MM.1S (cell line): ENCODE results near the gene FAM240A.

Source experiments
- DNase-seq: peaks from one replicate; pipeline ENCODE4 v3.0.0-alpha.2; 2015
- H2AFZ ChIP-seq: fragments of 300-600 bp; sonication (generic); 2 replicates; pipeline ENCODE4 v1.6.0; 2016; ENCODE audit warnings: antibody characterized with exemption, low read length
- H3F3A ChIP-seq: fragments of 300-600 bp; sonication (generic); 2 replicates; pipeline ENCODE4 v1.6.1; 2016; ENCODE audit warnings: mild to moderate bottlenecking, antibody characterized with exemption, low read length, moderate library complexity, mixed read lengths; ENCODE audit not compliant: insufficient read depth
- H3K27ac ChIP-seq: fragments of 300-600 bp; sonication (generic); 2 replicates; pipeline ENCODE4 v1.5.1; 2016; ENCODE audit warnings: mild to moderate bottlenecking, low read length
- H3K27me3 ChIP-seq: fragments of 300-600 bp; sonication (generic); replicated peaks from 2 replicates; pipeline ENCODE4 v1.6.0; 2016; ENCODE audit warnings: low read length; ENCODE audit not compliant: insufficient read depth
- H3K36me3 ChIP-seq: fragments of 300-600 bp; sonication (generic); replicated peaks from 2 replicates; pipeline ENCODE4 v1.6.1; 2016; ENCODE audit warnings: mild to moderate bottlenecking, low read length, mixed read lengths; ENCODE audit not compliant: insufficient read depth
- H3K4me1 ChIP-seq: fragments of 300-600 bp; sonication (generic); 2 replicates; pipeline ENCODE4 v1.6.1; 2016; ENCODE audit warnings: low read length, mixed read lengths
- H3K4me2 ChIP-seq: fragments of 300-600 bp; sonication (generic); 2 replicates; pipeline ENCODE4 v1.6.0; 2016; ENCODE audit warnings: low read depth, low read length
- H3K4me3 ChIP-seq: fragments of 300-600 bp; sonication (generic); 2 replicates; pipeline ENCODE4 v1.5.1; 2016; ENCODE audit warnings: low read length, mixed read lengths
- H3K79me2 ChIP-seq: fragments of 300-600 bp; sonication (generic); 2 replicates; pipeline ENCODE4 v1.6.1; 2016; ENCODE audit warnings: mixed run types, low read length, mixed read lengths
- H3K9ac ChIP-seq: fragments of 300-600 bp; sonication (generic); 2 replicates; pipeline ENCODE4 v1.6.1; 2016; ENCODE audit warnings: low read length, mixed read lengths
- H3K9me2 ChIP-seq: fragments of 300-600 bp; sonication (generic); replicated peaks from 2 replicates; pipeline ENCODE4 v1.6.1; 2016; ENCODE audit warnings: mild to moderate bottlenecking, low read length, mixed read lengths; ENCODE audit not compliant: insufficient read depth
- H3K9me3 ChIP-seq: fragments of 300-600 bp; sonication (generic); replicated peaks from 2 replicates; pipeline ENCODE4 v1.6.1; 2016; ENCODE audit warnings: mild to moderate bottlenecking, low read length, mixed read lengths; ENCODE audit not compliant: insufficient read depth
- H4K20me1 ChIP-seq: fragments of 300-600 bp; sonication (generic); 2 replicates; pipeline ENCODE4 v1.6.1; 2016; ENCODE audit warnings: mild to moderate bottlenecking, low read length, moderate library complexity, mixed read lengths; ENCODE audit not compliant: insufficient read depth
- CTCF ChIP-seq: fragments of 300-600 bp; sonication (generic); IDR thresholded peaks from 2 replicates; pipeline ENCODE4 v1.5.1; 2016; ENCODE audit warnings: antibody characterized with exemption, low read length, mixed read lengths
- EZH2 ChIP-seq: fragments of 300-600 bp; sonication (generic); optimal IDR thresholded peaks from 2 replicates; pipeline ENCODE3; 2017; ENCODE audit warnings: low read depth, mild to moderate bottlenecking, antibody characterized with exemption, low read length, mixed read lengths
- EZH2phosphoT487 ChIP-seq: fragments of 300-600 bp; sonication (generic); IDR thresholded peaks from 2 replicates; pipeline ENCODE4 v1.6.1; 2018; ENCODE audit warnings: antibody characterized with exemption, low read length

The FAM240A gene

GRCh38 chr3:46668591-46668990 lies 56.3 kb downstream of the FAM240A start:
- no peak for DNase-seq
- H3K9me2 ChIP-seq, result no peaks in the 10 kb centered on the region
- no peaks in the 10 kb centered on the region for H3K27me3 ChIP-seq
- no peaks in the 10 kb centered on the region for H3K9me3 ChIP-seq
- H2AFZ ChIP-seq, result no peak overlapping the region
- no peaks in the 10 kb centered on the region for H4K20me1 ChIP-seq
- H3K36me3 ChIP-seq, result no peaks in the 10 kb centered on the region
- no peak overlapping the region for H3K4me2 ChIP-seq
- no peak overlapping the region for H3K27ac ChIP-seq
- no peaks in the 10 kb centered on the region for H3K79me2 ChIP-seq
- H3K4me1 ChIP-seq, result no peaks in the 10 kb centered on the region
- H3F3A ChIP-seq, result no peaks in the 10 kb centered on the region
- H3K9ac ChIP-seq, result no peak overlapping the region
- no peak overlapping the region for H3K4me3 ChIP-seq
- TF ChIP-seq EZH2 (no peak), CTCF (no peak), EZH2phosphoT487 (no peak)

GRCh38 chr3:46669191-46669999 lies 57.1 kb downstream of the FAM240A start:
- no peak overlapping the region for H3K4me2 ChIP-seq
- no peak overlapping the region for H3K27ac ChIP-seq
- H3K4me1 ChIP-seq, result no peaks in the 10 kb centered on the region
- DNase-seq, result no peak
- H4K20me1 ChIP-seq, result no peaks in the 10 kb centered on the region
- H3K4me3 ChIP-seq, result no peak overlapping the region
- TF ChIP-seq CTCF, result no peak
- no peak for TF ChIP-seq EZH2phosphoT487
- TF ChIP-seq EZH2, result no peak
- H3K9ac ChIP-seq, result no peak overlapping the region
- no peak overlapping the region for H2AFZ ChIP-seq
- no peaks in the 10 kb centered on the region for H3F3A ChIP-seq
- no peaks in the 10 kb centered on the region for H3K9me2 ChIP-seq
- no peaks in the 10 kb centered on the region for H3K36me3 ChIP-seq
- no peaks in the 10 kb centered on the region for H3K27me3 ChIP-seq
- H3K79me2 ChIP-seq, result no peaks in the 10 kb centered on the region
- no peaks in the 10 kb centered on the region for H3K9me3 ChIP-seq

GRCh38 chr3:46670000-46670890 lies 57.9 kb downstream of the FAM240A start:
- Histone ChIP-seq H3F3A (no peaks in the 10 kb centered on the region), H3K9me3 (no peaks in the 10 kb centered on the region), H3K27me3 (no peaks in the 10 kb centered on the region), H3K9me2 (no peaks in the 10 kb centered on the region), H3K4me3 (no peak overlapping the region), H3K79me2 (no peaks in the 10 kb centered on the region), H3K9ac (no peak overlapping the region), H3K36me3 (no peaks in the 10 kb centered on the region), H3K4me1 (no peaks in the 10 kb centered on the region), H2AFZ (no peak overlapping the region), H3K27ac (no peak overlapping the region), H4K20me1 (no peaks in the 10 kb centered on the region), H3K4me2 (no peak overlapping the region)
- DNase-seq, result no peak
- no peak for TF ChIP-seq EZH2
- TF ChIP-seq EZH2phosphoT487, result no peak
- no peak for TF ChIP-seq CTCF
